ENCODE results near the gene SPDEF.

- TF ChIP-seq POLR2A (IDR thresholded peaks at IDR 0.05): no peak
- no peak for TF ChIP-seq CTCF (IDR thresholded peaks at IDR 0.05)
Observed at GRCh38 chr6:34517966-34518365, 38.2 kb downstream of the SPDEF start.

Data from heart left ventricle (tissue), 13 donors.